Right lobe of liver (tissue), 6 donors: ENCODE measurements around the gene ELP2. TPM values are rescaled to one million over a fixed set of nuclear protein-coding genes. Genes with fewer than 3 reads are reported as not detected.

ENCODE experiments used
- ATAC-seq, 4 donors: fragments of 200-7000 bp; cut with Tn5 transposase; one replicate each; pipeline ENCODE4 v1.9.1; 2020; ENCODE audit warnings: mild to moderate bottlenecking in 4 of 4, moderate library complexity in 4 of 4
- DNase-seq, 3 donors: peaks; one replicate each; pipeline ENCODE4 v3.0.0-alpha.2; 2020
- H3K27ac ChIP-seq, 3 donors: fragments of 200-600 bp; one replicate each; pipeline ENCODE4 v1.8.0; 2022
- H3K27me3 ChIP-seq, 2 donors: fragments of 200-600 bp; one replicate each; pipeline ENCODE4 v1.8.0; 2022
- H3K36me3 ChIP-seq, 4 donors: fragments of 200-600 bp; sonication (generic) in 1 of 4; one replicate each; pipeline versions ENCODE4 v1.5.1 to v1.8.0; 2017 to 2022; ENCODE audit warnings: control low read depth in 1 of 4
- H3K4me1 ChIP-seq, 4 donors: fragments of 200-600 bp; sonication (generic) in 1 of 4; one replicate each; pipeline versions ENCODE4 v1.5.1 to v1.8.0; 2017 to 2022; ENCODE audit warnings: control low read depth in 1 of 4
- H3K4me3 ChIP-seq, 3 donors: fragments of 200-600 bp; one replicate each; pipeline ENCODE4 v1.8.0; 2022
- H3K9me3 ChIP-seq, 4 donors: fragments of 200-600 bp; sonication (generic) in 1 of 4; one replicate each; pipeline versions ENCODE4 v1.5.1 to v1.8.0; 2017 to 2022; ENCODE audit warnings: control low read depth in 1 of 4
- POLR2A ChIP-seq: fragments of 450-650 bp; IDR thresholded peaks from one replicate; pipeline ENCODE4 v1.6.1; 2017; ENCODE audit warnings: antibody characterized with exemption, mild to moderate bottlenecking
- WGBS: methylation state at CpG from one replicate; pipeline ENCODE4 v1.1.6; 2018; ENCODE audit warnings: low coverage, low lambda C conversion rate; ENCODE audit not compliant: insufficient coverage; ENCODE audit errors: missing lambda C conversion rate; 5-methylcytosine and 5-hydroxymethylcytosine counted together
- intact Hi-C, 2 donors: fragments of 100-400 bp; cut with DNase I; formaldehyde crosslinking; loops; one replicate each; pipeline versions ENCODE4 v1.11.2 to v1.14.1; 2022
- total RNA-seq, 6 experiments: library from RNA; depleted of rRNA in 2 of 6; stranded (reverse); fragments of >200 nt in 2 of 6; fragmentation: NEBNext Ultra II Directional in 3 of 6; extraction: Animal tissue kit (Norgen Biotek cat#: 25700) in 3 of 6; gene quantifications; one replicate each; pipeline versions ENCODE4 v1.1.0 to v1.2.4, GENCODE V29; 2016 to 2023
- TF ChIP-seq, protein P1 (sequence below), 4 donors: fragments of 200-600 bp in 3 of 4; fragments of 450-650 bp in 1 of 4; IDR thresholded peaks; one replicate each; pipeline versions ENCODE4 v1.5.1 to v1.8.0; 2016 to 2022; ENCODE audit warnings: antibody characterized with exemption in 4 of 4, mild to moderate bottlenecking in 2 of 4
- donor health status: DM: no; HTN: yes; CAD: no.
- donor health status: DM: no; HTN: no; CAD: no.
- donor health status: DM: no; HTN: no; CAD: no.
- donor health status: DM: no; HTN: yes; CAD: no.
- donor health status: DM: no; HTN: yes; CAD: no.

ELP2 gene
- total RNA-seq, 6 experiments from 2014 or later: 26.9 to 58.7 (median 50.3) TPM

DNA sequence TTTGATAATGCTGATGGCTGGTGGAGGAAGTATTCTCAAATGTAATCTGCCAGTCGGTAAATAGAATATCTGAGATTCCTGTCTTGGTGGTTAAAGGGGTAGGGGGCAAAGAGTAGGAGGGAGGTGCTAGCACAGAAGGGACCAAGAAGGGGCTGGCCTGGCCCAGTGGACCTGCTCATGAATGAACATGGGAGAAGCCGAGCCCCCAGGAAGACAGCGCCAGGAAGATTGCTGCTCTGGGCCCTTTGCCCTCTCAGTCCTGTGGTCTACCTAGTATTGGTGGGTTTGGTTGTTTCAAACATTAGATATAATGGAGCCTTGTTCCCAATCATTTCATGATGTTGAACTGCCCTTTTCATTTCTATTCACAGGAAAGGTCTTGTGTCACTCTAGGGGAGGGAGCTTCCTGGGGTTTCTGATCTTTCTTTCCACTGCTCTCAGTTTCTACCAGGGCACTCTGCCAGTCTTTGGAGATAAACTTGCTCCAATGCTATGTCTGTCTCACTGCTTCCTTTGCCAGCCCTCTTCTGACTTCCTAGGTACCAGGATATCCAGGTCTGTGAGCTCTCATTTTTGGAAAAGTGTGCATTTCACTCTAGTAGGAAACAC lies 52.3 kb downstream of the ELP2 start:
- H3K4me3 ChIP-seq: no peak overlapping the region
- 29% methylated on average over 1 of the region's 3 CpGs for WGBS
- TF ChIP-seq, protein P1, sequence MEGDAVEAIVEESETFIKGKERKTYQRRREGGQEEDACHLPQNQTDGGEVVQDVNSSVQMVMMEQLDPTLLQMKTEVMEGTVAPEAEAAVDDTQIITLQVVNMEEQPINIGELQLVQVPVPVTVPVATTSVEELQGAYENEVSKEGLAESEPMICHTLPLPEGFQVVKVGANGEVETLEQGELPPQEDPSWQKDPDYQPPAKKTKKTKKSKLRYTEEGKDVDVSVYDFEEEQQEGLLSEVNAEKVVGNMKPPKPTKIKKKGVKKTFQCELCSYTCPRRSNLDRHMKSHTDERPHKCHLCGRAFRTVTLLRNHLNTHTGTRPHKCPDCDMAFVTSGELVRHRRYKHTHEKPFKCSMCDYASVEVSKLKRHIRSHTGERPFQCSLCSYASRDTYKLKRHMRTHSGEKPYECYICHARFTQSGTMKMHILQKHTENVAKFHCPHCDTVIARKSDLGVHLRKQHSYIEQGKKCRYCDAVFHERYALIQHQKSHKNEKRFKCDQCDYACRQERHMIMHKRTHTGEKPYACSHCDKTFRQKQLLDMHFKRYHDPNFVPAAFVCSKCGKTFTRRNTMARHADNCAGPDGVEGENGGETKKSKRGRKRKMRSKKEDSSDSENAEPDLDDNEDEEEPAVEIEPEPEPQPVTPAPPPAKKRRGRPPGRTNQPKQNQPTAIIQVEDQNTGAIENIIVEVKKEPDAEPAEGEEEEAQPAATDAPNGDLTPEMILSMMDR (IDR thresholded peaks at IDR 0.05): no peak
- TF ChIP-seq POLR2A: no peak
- intact Hi-C loops: no loop called here
- no peaks in the 10 kb centered on the region for H3K27me3 ChIP-seq
- peaks cover 0 to 12% (median 2%) of the 10 kb centered on the region in 4 donors for H3K4me1 ChIP-seq
- peak in 3 of 4 donors; percentile 8 to 40 (median 26) for ATAC-seq
- H3K27ac ChIP-seq: peak overlapping the region in 1 of 3 donors; percentile 37
- DNase-seq: no peak
- no peaks in the 10 kb centered on the region for H3K9me3 ChIP-seq
- H3K36me3 ChIP-seq: no peaks in the 10 kb centered on the region

DNA sequence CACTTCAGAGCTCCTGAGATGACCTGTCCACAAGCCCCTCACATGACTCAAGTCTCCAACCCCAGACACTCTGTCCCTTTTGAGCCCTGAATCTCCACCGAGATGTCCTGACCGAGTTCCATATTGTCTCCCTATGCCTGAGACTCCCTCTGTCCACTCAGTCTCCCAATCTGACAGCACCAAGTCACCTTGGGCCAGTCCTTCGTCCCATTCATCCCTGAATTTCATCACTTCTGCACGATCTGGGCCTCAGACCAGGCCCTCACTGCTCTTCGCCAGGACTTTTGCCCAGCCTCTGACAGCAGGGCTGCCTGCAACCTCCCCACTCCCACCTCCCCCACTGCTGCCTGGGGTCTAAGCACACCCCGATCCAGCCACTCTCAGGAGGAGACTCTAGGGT lies 53.3 kb downstream of the ELP2 start:
- Histone ChIP-seq H3K36me3 (no peaks in the 10 kb centered on the region), H3K9me3 (no peaks in the 10 kb centered on the region), H3K4me3 (no peak overlapping the region), H3K4me1 (peaks cover 0 to 10% (median 0%) of the 10 kb centered on the region in 4 donors), H3K27ac (no peak overlapping the region), H3K27me3 (no peaks in the 10 kb centered on the region)
- intact Hi-C loops: no loop called here
- ATAC-seq (no peak), DNase-seq (no peak)
- 80% methylated on average over 5 of the region's 6 CpGs for WGBS
- no peak for TF ChIP-seq POLR2A
- TF ChIP-seq, protein P1 (IDR thresholded peaks at IDR 0.05): no peak

DNA sequence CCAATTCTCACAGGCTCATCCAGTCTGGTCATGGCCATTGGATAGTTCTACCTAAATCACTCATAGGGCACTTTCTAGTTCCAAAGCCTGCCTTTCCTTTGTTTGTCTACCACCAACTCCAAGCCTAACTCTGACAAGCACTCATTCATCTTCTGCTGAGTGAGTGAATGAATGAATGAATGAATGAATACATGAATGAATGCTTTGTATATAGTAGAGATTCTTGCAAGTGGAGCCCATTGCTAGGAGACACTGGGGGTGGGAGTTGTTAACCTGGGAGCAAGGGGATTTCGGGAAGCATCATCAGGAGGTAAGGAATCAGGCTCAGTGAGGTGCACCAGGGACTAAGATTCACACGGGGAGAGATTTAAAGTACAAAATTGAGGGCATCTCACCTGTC lies 54.3 kb downstream of the ELP2 start:
- WGBS: 84% methylated on average over 2 of the region's 2 CpGs

DNA sequence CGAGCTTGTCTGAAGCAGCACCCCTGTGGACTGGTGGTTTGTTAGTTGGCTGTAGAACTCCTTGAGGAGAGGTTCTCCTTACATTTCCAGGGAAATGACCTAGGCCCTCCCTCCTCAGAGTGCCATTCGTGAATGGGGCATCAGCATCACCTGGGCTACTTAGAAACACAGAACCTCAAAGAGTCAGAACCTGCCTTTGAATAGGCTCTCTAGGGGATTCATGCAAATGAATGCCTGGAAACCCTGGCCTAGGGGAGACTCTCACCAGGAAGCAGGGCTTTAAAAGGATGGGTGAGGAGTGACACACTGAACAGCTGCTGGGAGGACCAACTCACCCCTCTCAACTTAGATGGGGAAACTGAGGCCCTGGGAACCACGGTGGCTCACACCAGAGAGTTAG lies 55.5 kb downstream of the ELP2 start:
- ATAC-seq (no peak), DNase-seq (no peak)
- H3K4me3 ChIP-seq: no peak overlapping the region
- TF ChIP-seq, protein P1 (IDR thresholded peaks at IDR 0.05): no peak
- no peak for TF ChIP-seq POLR2A
- no peak overlapping the region for H3K27ac ChIP-seq
- no peaks in the 10 kb centered on the region for H3K36me3 ChIP-seq
- H3K27me3 ChIP-seq: no peaks in the 10 kb centered on the region
- no peaks in the 10 kb centered on the region for H3K9me3 ChIP-seq
- intact Hi-C loops: no loop called here
- WGBS: 83% methylated on average over 1 of the region's 3 CpGs
- H3K4me1 ChIP-seq: peaks cover 0 to 18% (median 4%) of the 10 kb centered on the region in 4 donors

More for the DNA sequence above, 54.3 kb downstream of the ELP2 start:
- Histone ChIP-seq H3K27me3 (no peaks in the 10 kb centered on the region), H3K4me3 (no peak overlapping the region), H3K9me3 (no peaks in the 10 kb centered on the region), H3K36me3 (no peaks in the 10 kb centered on the region), H3K27ac (no peak overlapping the region), H3K4me1 (peaks cover 0 to 12% (median 2%) of the 10 kb centered on the region in 4 donors)
- no peak for DNase-seq
- intact Hi-C loops: no loop called here
- TF ChIP-seq POLR2A: no peak
- TF ChIP-seq, protein P1 (IDR thresholded peaks at IDR 0.05): no peak
- ATAC-seq: no peak
